ENCODE measurements around the gene CAPN5. TPM values are rescaled to one million over a fixed set of nuclear protein-coding genes. Genes with fewer than 3 reads are reported as not detected.
A peak's percentile ranks its signal among the peaks of the same experiment; 100 is the strongest.

Gene CAPN5
- polyA plus RNA-seq, 4 donors = 43.8 to 61.1 (median 54.7) TPM

- no peaks in the 10 kb centered on the region for H3K27me3 ChIP-seq (ENCODE audit: control insufficient read depth in 3 of 3, insufficient read depth in 3 of 3, low read length in 3 of 3)
- H3K36me3 ChIP-seq (ENCODE audit: control insufficient read depth in 3 of 3, insufficient read depth in 2 of 3, low read depth in 1 of 3, low read length in 3 of 3) = peaks cover 0 to 95% (median 0%) of the 10 kb centered on the region in 3 donors
- H3K27ac ChIP-seq (ENCODE audit: low read depth in 1 of 3, low read length in 2 of 3) = no peak overlapping the region
- H3K4me3 ChIP-seq (ENCODE audit: low read depth in 1 of 3, low read length in 3 of 3) = no peak overlapping the region
- WGBS, 3 donors = 90 to 91% (median 90%) methylated on average over 13 of the region's 13 CpGs
- DNase-seq = no peak
- FAIRE-seq = no peak
- peaks cover 0 to 23% (median 3%) of the 10 kb centered on the region in 3 donors for H3K4me1 ChIP-seq (ENCODE audit: control insufficient read depth in 3 of 3, insufficient read depth in 2 of 3, low read depth in 1 of 3, low read length in 2 of 3)
- H3K9me3 ChIP-seq (ENCODE audit: control insufficient read depth in 2 of 2, insufficient read depth in 1 of 2, low read depth in 1 of 2, low read length in 1 of 2) = no peaks in the 10 kb centered on the region
Observed at GRCh38 chr11:77155556-77156130, 88.9 kb downstream of the CAPN5 start.

- Histone ChIP-seq H3K27ac (ENCODE audit: low read depth in 1 of 3, low read length in 2 of 3) (no peak overlapping the region), H3K27me3 (ENCODE audit: control insufficient read depth in 3 of 3, insufficient read depth in 3 of 3, low read length in 3 of 3) (no peaks in the 10 kb centered on the region), H3K4me3 (ENCODE audit: low read depth in 1 of 3, low read length in 3 of 3) (no peak overlapping the region), H3K9me3 (ENCODE audit: control insufficient read depth in 2 of 2, insufficient read depth in 1 of 2, low read depth in 1 of 2, low read length in 1 of 2) (no peaks in the 10 kb centered on the region), H3K36me3 (ENCODE audit: control insufficient read depth in 3 of 3, insufficient read depth in 2 of 3, low read depth in 1 of 3, low read length in 3 of 3) (peaks cover 0 to 96% (median 0%) of the 10 kb centered on the region in 3 donors), H3K4me1 (ENCODE audit: control insufficient read depth in 3 of 3, insufficient read depth in 2 of 3, low read depth in 1 of 3, low read length in 2 of 3) (peaks cover 0 to 20% (median 3%) of the 10 kb centered on the region in 3 donors)
- no peak for DNase-seq
- 88 to 95% (median 95%) methylated on average over 24 to 26 of the region's 26 CpGs for WGBS, 3 donors
- FAIRE-seq = no peak
Observed at GRCh38 chr11:77156396-77157195, 89.8 kb downstream of the CAPN5 start.

GRCh38 chr11:77158041-77158695 is 91.4 kb downstream of the CAPN5 start:
- H3K36me3 ChIP-seq (ENCODE audit: control insufficient read depth in 3 of 3, insufficient read depth in 2 of 3, low read depth in 1 of 3, low read length in 3 of 3) = peaks cover 0 to 97% (median 0%) of the 10 kb centered on the region in 3 donors
- H3K9me3 ChIP-seq (ENCODE audit: control insufficient read depth in 2 of 2, insufficient read depth in 1 of 2, low read depth in 1 of 2, low read length in 1 of 2) = no peaks in the 10 kb centered on the region
- H3K27me3 ChIP-seq (ENCODE audit: control insufficient read depth in 3 of 3, insufficient read depth in 3 of 3, low read length in 3 of 3) = no peaks in the 10 kb centered on the region
- FAIRE-seq (no peak), DNase-seq (peak in 1 of 2 donors; percentile 59)
- no peak overlapping the region for H3K27ac ChIP-seq (ENCODE audit: low read depth in 1 of 3, low read length in 2 of 3)
- H3K4me1 ChIP-seq (ENCODE audit: control insufficient read depth in 3 of 3, insufficient read depth in 2 of 3, low read depth in 1 of 3, low read length in 2 of 3) = peaks cover 0 to 6% (median 0%) of the 10 kb centered on the region in 3 donors
- 58 to 87% (median 79%) methylated on average over 19 of the region's 19 CpGs for WGBS, 3 donors
- no peak overlapping the region for H3K4me3 ChIP-seq (ENCODE audit: low read depth in 1 of 3, low read length in 3 of 3)

GRCh38 chr11:77159219-77159936 is 92.6 kb downstream of the CAPN5 start:
- no peaks in the 10 kb centered on the region for H3K4me1 ChIP-seq (ENCODE audit: control insufficient read depth in 3 of 3, insufficient read depth in 2 of 3, low read depth in 1 of 3, low read length in 2 of 3)
- no peaks in the 10 kb centered on the region for H3K27me3 ChIP-seq (ENCODE audit: control insufficient read depth in 3 of 3, insufficient read depth in 3 of 3, low read length in 3 of 3)
- H3K4me3 ChIP-seq (ENCODE audit: low read depth in 1 of 3, low read length in 3 of 3) = no peak overlapping the region
- WGBS, 3 donors = 83 to 85% (median 85%) methylated on average over 4 of the region's 4 CpGs
- no peak overlapping the region for H3K27ac ChIP-seq (ENCODE audit: low read depth in 1 of 3, low read length in 2 of 3)
- FAIRE-seq (no peak), DNase-seq (no peak)
- H3K36me3 ChIP-seq (ENCODE audit: control insufficient read depth in 3 of 3, insufficient read depth in 2 of 3, low read depth in 1 of 3, low read length in 3 of 3) = peaks cover 0 to 89% (median 0%) of the 10 kb centered on the region in 3 donors
- no peaks in the 10 kb centered on the region for H3K9me3 ChIP-seq (ENCODE audit: control insufficient read depth in 2 of 2, insufficient read depth in 1 of 2, low read depth in 1 of 2, low read length in 1 of 2)

GRCh38 chr11:77159937-77160495 is 93.2 kb downstream of the CAPN5 start:
- H3K4me3 ChIP-seq (ENCODE audit: low read depth in 1 of 3, low read length in 3 of 3) = no peak overlapping the region
- no peaks in the 10 kb centered on the region for H3K27me3 ChIP-seq (ENCODE audit: control insufficient read depth in 3 of 3, insufficient read depth in 3 of 3, low read length in 3 of 3)
- H3K4me1 ChIP-seq (ENCODE audit: control insufficient read depth in 3 of 3, insufficient read depth in 2 of 3, low read depth in 1 of 3, low read length in 2 of 3) = no peaks in the 10 kb centered on the region
- no peaks in the 10 kb centered on the region for H3K9me3 ChIP-seq (ENCODE audit: control insufficient read depth in 2 of 2, insufficient read depth in 1 of 2, low read depth in 1 of 2, low read length in 1 of 2)
- H3K36me3 ChIP-seq (ENCODE audit: control insufficient read depth in 3 of 3, insufficient read depth in 2 of 3, low read depth in 1 of 3, low read length in 3 of 3) = peaks cover 0 to 87% (median 0%) of the 10 kb centered on the region in 3 donors
- DNase-seq (no peak), FAIRE-seq (no peak)
- 92 to 95% (median 93%) methylated on average over 20 of the region's 20 CpGs for WGBS, 3 donors
- no peak overlapping the region for H3K27ac ChIP-seq (ENCODE audit: low read depth in 1 of 3, low read length in 2 of 3)

- no peak overlapping the region for H3K4me3 ChIP-seq (ENCODE audit: low read depth in 1 of 3, low read length in 3 of 3)
Observed at GRCh38 chr11:77163271-77163670, 96.5 kb downstream of the CAPN5 start.

GRCh38 chr11:77165066-77165465 is 98.3 kb downstream of the CAPN5 start:
- no peaks in the 10 kb centered on the region for H3K9me3 ChIP-seq (ENCODE audit: control insufficient read depth in 2 of 2, insufficient read depth in 1 of 2, low read depth in 1 of 2, low read length in 1 of 2)
- no peaks in the 10 kb centered on the region for H3K27me3 ChIP-seq (ENCODE audit: control insufficient read depth in 3 of 3, insufficient read depth in 3 of 3, low read length in 3 of 3)
- H3K27ac ChIP-seq (ENCODE audit: low read depth in 1 of 3, low read length in 2 of 3) = no peak overlapping the region
- H3K36me3 ChIP-seq (ENCODE audit: control insufficient read depth in 3 of 3, insufficient read depth in 2 of 3, low read depth in 1 of 3, low read length in 3 of 3) = peaks cover 0 to 82% (median 0%) of the 10 kb centered on the region in 3 donors
- H3K4me3 ChIP-seq (ENCODE audit: low read depth in 1 of 3, low read length in 3 of 3) = no peak overlapping the region
- FAIRE-seq = no peak
- 83 to 93% (median 90%) methylated on average over 5 of the region's 5 CpGs for WGBS, 3 donors
- H3K4me1 ChIP-seq (ENCODE audit: control insufficient read depth in 3 of 3, insufficient read depth in 2 of 3, low read depth in 1 of 3, low read length in 2 of 3) = no peaks in the 10 kb centered on the region
- DNase-seq = no peak

More at GRCh38 chr11:77163271-77163670, 96.5 kb downstream of the CAPN5 start:
- Histone ChIP-seq H3K9me3 (ENCODE audit: control insufficient read depth in 2 of 2, insufficient read depth in 1 of 2, low read depth in 1 of 2, low read length in 1 of 2) (no peaks in the 10 kb centered on the region), H3K36me3 (ENCODE audit: control insufficient read depth in 3 of 3, insufficient read depth in 2 of 3, low read depth in 1 of 3, low read length in 3 of 3) (peaks cover 0 to 85% (median 0%) of the 10 kb centered on the region in 3 donors), H3K27me3 (ENCODE audit: control insufficient read depth in 3 of 3, insufficient read depth in 3 of 3, low read length in 3 of 3) (no peaks in the 10 kb centered on the region), H3K4me1 (ENCODE audit: control insufficient read depth in 3 of 3, insufficient read depth in 2 of 3, low read depth in 1 of 3, low read length in 2 of 3) (no peaks in the 10 kb centered on the region), H3K27ac (ENCODE audit: low read depth in 1 of 3, low read length in 2 of 3) (no peak overlapping the region)
- FAIRE-seq (no peak), DNase-seq (no peak)
- 81 to 90% (median 87%) methylated on average over 6 of the region's 6 CpGs for WGBS, 3 donors

- Histone ChIP-seq H3K4me3 (ENCODE audit: low read depth in 1 of 3, low read length in 3 of 3) (no peak overlapping the region), H3K9me3 (ENCODE audit: control insufficient read depth in 2 of 2, insufficient read depth in 1 of 2, low read depth in 1 of 2, low read length in 1 of 2) (no peaks in the 10 kb centered on the region), H3K36me3 (ENCODE audit: control insufficient read depth in 3 of 3, insufficient read depth in 2 of 3, low read depth in 1 of 3, low read length in 3 of 3) (peaks cover 0 to 82% (median 0%) of the 10 kb centered on the region in 3 donors), H3K4me1 (ENCODE audit: control insufficient read depth in 3 of 3, insufficient read depth in 2 of 3, low read depth in 1 of 3, low read length in 2 of 3) (no peaks in the 10 kb centered on the region), H3K27me3 (ENCODE audit: control insufficient read depth in 3 of 3, insufficient read depth in 3 of 3, low read length in 3 of 3) (no peaks in the 10 kb centered on the region), H3K27ac (ENCODE audit: low read depth in 1 of 3, low read length in 2 of 3) (no peak overlapping the region)
- 87 to 94% (median 90%) methylated on average over 8 of the region's 8 CpGs for WGBS, 3 donors
- no peak for DNase-seq
- FAIRE-seq = no peak
Observed at GRCh38 chr11:77166021-77166420, 99.2 kb downstream of the CAPN5 start.
